Fibroblast of pulmonary artery (primary cell): ENCODE measurements around the gene TST.
A peak's percentile ranks its signal among the peaks of the same experiment; 100 is the strongest.

Source experiments
- DNase-seq: peaks from one replicate; pipeline ENCODE4 v3.0.0-alpha.2; 2010; ENCODE audit warnings: low read depth
- H3K4me3 ChIP-seq: replicated peaks from 2 replicates; pipeline ENCODE4 v1.5.1; 2011; ENCODE audit warnings: low read depth, mild to moderate bottlenecking, control low read depth, low read length, moderate library complexity
- CTCF ChIP-seq: IDR thresholded peaks from 2 replicates; pipeline ENCODE4 v1.5.1; 2011; ENCODE audit warnings: mild to moderate bottlenecking, control low read depth, low read length, inconsistent platforms; ENCODE audit errors: missing control alignments

TST gene

DNA sequence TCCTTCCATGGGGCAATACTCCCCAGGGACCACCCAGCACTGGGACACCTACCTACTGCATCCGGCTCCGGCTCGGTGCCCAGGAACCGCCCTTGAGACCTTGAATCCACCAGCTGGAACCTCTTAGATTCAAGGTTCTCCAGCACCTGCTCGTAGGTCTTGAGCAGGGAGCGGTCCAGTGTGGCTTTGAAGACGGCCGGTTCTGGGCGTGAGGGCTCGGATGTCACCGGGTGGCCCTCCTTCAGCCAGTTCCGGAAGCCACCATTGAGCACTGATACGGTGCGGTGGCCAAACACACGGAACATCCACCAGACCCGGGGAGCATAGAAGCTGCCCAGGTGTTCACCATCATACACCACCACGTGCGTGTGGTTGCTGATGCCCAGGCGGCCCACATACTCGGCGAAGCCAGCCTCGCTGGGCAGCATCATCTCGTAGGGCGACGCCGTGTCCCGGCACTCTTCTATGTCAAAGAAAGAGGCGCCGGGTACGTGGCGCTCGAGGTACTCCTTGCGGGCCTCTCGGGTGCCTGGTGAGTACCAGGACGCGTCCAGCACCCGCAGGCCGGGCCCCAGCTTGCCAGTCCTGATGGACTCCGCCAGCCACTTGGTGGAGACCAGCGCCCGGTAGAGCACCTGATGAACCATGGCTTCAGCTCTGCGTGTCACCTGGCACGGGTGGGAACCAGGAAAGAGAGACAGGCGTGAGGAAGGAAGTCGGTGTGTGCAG, 997 bp downstream of the TST start:
- no peak for DNase-seq
- peak overlapping the region; percentile 74 for H3K4me3 ChIP-seq
- no peak for TF ChIP-seq CTCF

DNA sequence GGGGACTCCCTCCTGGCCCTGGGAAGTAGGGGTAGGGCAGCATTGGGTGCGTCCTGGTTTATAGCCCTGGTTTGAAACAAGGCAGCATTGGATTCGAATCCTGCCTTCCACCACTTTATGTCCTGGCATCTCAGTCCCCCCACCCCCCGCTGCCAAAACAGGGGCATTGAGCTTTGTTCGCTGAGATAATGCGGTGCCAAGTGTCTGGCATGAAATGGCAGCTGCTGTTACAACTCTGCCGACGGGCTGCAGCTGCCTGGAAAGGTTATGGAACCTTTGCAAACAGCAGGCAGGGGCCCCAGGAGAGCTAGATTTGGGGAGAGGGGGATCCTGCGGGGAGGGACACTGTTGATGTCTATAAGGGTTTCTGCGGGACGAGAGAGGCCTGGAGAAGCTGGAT, 1.9 kb downstream of the TST start:
- DNase-seq, result no peak
- no peak overlapping the region for H3K4me3 ChIP-seq
- no peak for TF ChIP-seq CTCF

GRCh38 chr22:37016134-37016910, 2.9 kb downstream of the TST start:
- DNase-seq, result no peak
- no peak overlapping the region for H3K4me3 ChIP-seq
- TF ChIP-seq CTCF, result no peak

DNA sequence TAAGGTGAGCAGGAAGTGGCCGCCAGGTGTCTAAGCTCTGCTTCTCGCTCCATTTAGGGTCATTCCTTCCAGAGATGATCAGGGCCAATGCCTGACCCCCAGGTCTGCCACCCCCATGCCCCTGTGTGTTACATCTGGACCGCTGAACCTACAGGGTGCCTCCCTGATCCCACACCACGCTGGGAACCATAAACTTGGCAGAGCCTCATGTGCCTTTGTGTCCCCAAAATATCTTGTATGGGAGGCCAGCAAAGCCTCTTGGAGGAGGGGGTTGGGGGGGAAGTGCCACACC, 3.7 kb downstream of the TST start:
- no peak overlapping the region for H3K4me3 ChIP-seq
- TF ChIP-seq CTCF, result no peak
- DNase-seq, result no peak

- DNase-seq, result no peak
- no peak for TF ChIP-seq CTCF
- H3K4me3 ChIP-seq, result no peak overlapping the region
Measured at GRCh38 chr22:37014835-37015586, 4.2 kb downstream of the TST start.

GRCh38 chr22:37014415-37014806, 4.8 kb downstream of the TST start:
- no peak overlapping the region for H3K4me3 ChIP-seq
- no peak for DNase-seq
- TF ChIP-seq CTCF, result no peak
